K562 (cell line): Measurements from ENCODE around the gene CLASP1. TPM values are rescaled to one million over a fixed set of nuclear protein-coding genes. Genes with fewer than 3 reads are reported as not detected.

Source experiments
- ATAC-seq: fragments of 200-7000 bp; cut with Tn5 transposase; 3 replicates; pipeline ENCODE4 v1.9.1; 2020; ENCODE audit warnings: moderate library complexity
- BruUV-seq: library from RNA; stranded (reverse); fragments of 400-500 nt; replicated peaks from 2 replicates; lab custom pipeline; 2021; lab: Mats Ljungman, UMichigan
- CTCF ChIA-PET: fragments of 300-600 bp; formaldehyde crosslinking; extraction: SDS; loops from one replicate; lab custom pipeline; 2021; ENCODE audit warnings: low intra/inter-chr PET ratio; lab: Yijun Ruan, JAX
- POLR2A ChIA-PET: fragments of 300-600, 350-650 bp; sonication (Branson Sonifier 250); formaldehyde crosslinking; extraction: SDS; loops from one replicate; lab custom pipeline; 2021; ENCODE audit warnings: antibody characterized with exemption, inconsistent platforms; lab: Yijun Ruan, JAX
- DNase-seq, 4 experiments: peaks; one replicate each; pipeline versions ENCODE4 v3.0.0 to v3.0.0-alpha.2; 2011 to 2018; ENCODE audit warnings: low spot score in 3 of 4, mixed read lengths in 3 of 4; ENCODE audit errors: extremely low read depth in 1 of 4
- FAIRE-seq: peaks from 2 replicates; lab custom pipeline; 2011; peaks lifted over from hg19 to GRCh38; lab: Jason Lieb, UNC
- H2AFZ ChIP-seq: 2 replicates; pipeline ENCODE4 v1.6.0; 2011; ENCODE audit warnings: low read depth, low read length, control low read depth, inconsistent platforms
- H3K27ac ChIP-seq: fragments of 200-600 bp; 3 replicates; pipeline ENCODE4 v1.8.0; 2011; ENCODE audit warnings: low read depth, mild to moderate bottlenecking, control low read depth, inconsistent platforms, low read length, moderate library complexity, mixed read lengths; ENCODE audit errors: extremely low read depth
- H3K27me3 ChIP-seq, 2 experiments: fragments of 300-600 bp in 1 of 2; 2 replicates in 1 of 2; 3 replicates in 1 of 2; pipeline versions ENCODE4 v1.6.0 to v1.8.0; 2011; ENCODE audit warnings: inconsistent platforms in 2 of 2, low read length in 2 of 2, mild to moderate bottlenecking in 1 of 2, mixed read lengths in 1 of 2, moderate library complexity in 1 of 2; ENCODE audit not compliant: control insufficient read depth in 2 of 2, insufficient read depth in 2 of 2
- H3K36me3 ChIP-seq: fragments of 300-600 bp; 3 replicates; pipeline ENCODE4 v1.8.0; 2011; ENCODE audit warnings: mild to moderate bottlenecking, low read length, inconsistent platforms; ENCODE audit not compliant: control insufficient read depth, insufficient read depth
- H3K4me1 ChIP-seq, 2 experiments: fragments of 200-600 bp in 1 of 2; replicated peaks in 1 of 2; 2 replicates in 1 of 2; 3 replicates in 1 of 2; pipeline versions ENCODE4 v1.5.1 to v1.8.0; 2011; ENCODE audit warnings: inconsistent platforms in 2 of 2, low read length in 2 of 2, mild to moderate bottlenecking in 1 of 2, mixed read lengths in 1 of 2, moderate library complexity in 1 of 2; ENCODE audit not compliant: control insufficient read depth in 2 of 2, insufficient read depth in 2 of 2
- H3K4me2 ChIP-seq: 2 replicates; pipeline ENCODE4 v1.6.1; 2011; ENCODE audit warnings: low read length, control low read depth, inconsistent platforms, mixed read lengths; ENCODE audit not compliant: insufficient read depth
- H3K4me3 ChIP-seq: fragments of 200-600 bp; sonication (generic), shearing (Covaris generic); 2 replicates; pipeline ENCODE4 v1.5.1; 2016; ENCODE audit warnings: control low read depth, inconsistent platforms
- H3K79me2 ChIP-seq: fragments of 200-600 bp; 3 replicates; pipeline ENCODE4 v1.8.0; 2011; ENCODE audit warnings: low read length, inconsistent platforms; ENCODE audit not compliant: control insufficient read depth, insufficient read depth
- H3K9ac ChIP-seq, 2 experiments: 2 replicates each; pipeline versions ENCODE4 v1.6.0 to v1.6.1; 2011; ENCODE audit warnings: low read depth in 2 of 2, low read length in 2 of 2, control low read depth in 1 of 2, inconsistent platforms in 1 of 2, mild to moderate bottlenecking in 1 of 2, mixed read lengths in 1 of 2; ENCODE audit not compliant: insufficient read depth in 1 of 2
- H3K9me1 ChIP-seq: one replicate; pipeline ENCODE4 v1.6.0; 2011; ENCODE audit warnings: inconsistent platforms, mild to moderate bottlenecking, low read length, moderate library complexity; ENCODE audit not compliant: control insufficient read depth, insufficient read depth
- H3K9me3 ChIP-seq: replicated peaks from 2 replicates; pipeline ENCODE4 v1.5.1; 2011; ENCODE audit warnings: low read depth, low read length, inconsistent platforms; ENCODE audit not compliant: control insufficient read depth, insufficient read depth
- H4K20me1 ChIP-seq: replicated peaks from 2 replicates; pipeline ENCODE4 v1.6.1; 2011; ENCODE audit warnings: low read length, inconsistent platforms, mixed read lengths; ENCODE audit not compliant: control insufficient read depth, insufficient read depth
- ATF7 ChIP-seq: fragments of 450-650 bp; IDR thresholded peaks from 2 replicates; pipeline ENCODE4 v1.7.1; 2014; ENCODE audit warnings: mild to moderate bottlenecking, moderate library complexity
- BCL6 ChIP-seq: fragments of 250-450 bp; sonication (Bioruptor Pico); IDR thresholded peaks from 2 replicates; pipeline ENCODE4 v1.4.0; 2020
- CEBPB ChIP-seq: fragments of 450-650 bp; IDR thresholded peaks from 2 replicates; pipeline ENCODE4 v1.6.1; 2016; ENCODE audit warnings: missing genetic modification characterization, missing compliant biosample characterization
- EP400 ChIP-seq: fragments of 450-650 bp; IDR thresholded peaks from 2 replicates; pipeline ENCODE4 v1.6.1; 2017; ENCODE audit warnings: antibody characterized with exemption, mild to moderate bottlenecking, moderate library complexity
- FIP1L1 ChIP-seq: fragments of 200-400 bp; formaldehyde crosslinking; IDR thresholded peaks from 2 replicates; pipeline ENCODE4 v1.6.1; 2018; ENCODE audit warnings: mild to moderate bottlenecking, low read depth, low read length; ENCODE audit not compliant: poor library complexity, severe bottlenecking
- HDAC1 ChIP-seq, 2 experiments: fragments of 450-650 bp; IDR thresholded peaks; 2 replicates each; pipeline ENCODE4 v1.6.1; 2016 to 2017; ENCODE audit warnings: inconsistent platforms in 1 of 2, mild to moderate bottlenecking in 1 of 2, moderate library complexity in 1 of 2
- HIVEP1 ChIP-seq: fragments of 250-450 bp; sonication (Bioruptor Pico); IDR thresholded peaks from 2 replicates; pipeline ENCODE4 v1.4.0; 2020; ENCODE audit warnings: mild to moderate bottlenecking
- ILF3 ChIP-seq: fragments of 450-650 bp; IDR thresholded peaks from 2 replicates; pipeline ENCODE4 v1.6.1; 2018; ENCODE audit warnings: antibody characterized with exemption, mild to moderate bottlenecking, moderate library complexity, borderline replicate concordance
- MBD2 ChIP-seq: sonication (generic); IDR thresholded peaks from 2 replicates; pipeline ENCODE4 v1.6.1; 2016; ENCODE audit warnings: low read depth, borderline replicate concordance
- MCM5 ChIP-seq: fragments of 450-650 bp; IDR thresholded peaks from 2 replicates; pipeline ENCODE4 v1.6.1; 2016; ENCODE audit warnings: low read depth
- PCBP1 ChIP-seq: fragments of 200-400 bp; formaldehyde crosslinking; IDR thresholded peaks from 2 replicates; pipeline ENCODE4 v1.6.1; 2018; ENCODE audit warnings: mild to moderate bottlenecking, low read depth, low read length; ENCODE audit not compliant: poor library complexity, severe bottlenecking
- SMAD3 ChIP-seq: fragments of 450-650 bp; formaldehyde crosslinking; conservative IDR thresholded peaks from 2 replicates; pipeline ENCODE4 v1.4.0; 2020; ENCODE audit warnings: mild to moderate bottlenecking
- SMARCB1 ChIP-seq: IDR thresholded peaks from 2 replicates; pipeline ENCODE4 v1.6.1; 2011; ENCODE audit warnings: improper control_type of control experiment, low read depth; ENCODE audit not compliant: insufficient read length
- XRCC4 ChIP-seq: IDR thresholded peaks from one replicate; pipeline ENCODE4 v1.6.1; 2011; ENCODE audit not compliant: insufficient read depth, insufficient read length; ENCODE audit errors: extremely low read depth
- ZNF518B ChIP-seq: fragments of 250-450 bp; sonication (Bioruptor Pico); IDR thresholded peaks from 2 replicates; pipeline ENCODE4 v1.5.0; 2021; ENCODE audit warnings: mild to moderate bottlenecking, moderate library complexity
- WGBS: fragments of 100-300 bp; shearing (Covaris generic); methylation state at CpG from one replicate; pipeline ENCODE4 v1.1.6; 2016; ENCODE audit warnings: low coverage, mixed read lengths; ENCODE audit not compliant: insufficient coverage; ENCODE audit errors: missing lambda C conversion rate; 5-methylcytosine and 5-hydroxymethylcytosine counted together
- in situ Hi-C: fragments of 300-500 bp; cut with MboI; formaldehyde crosslinking; loops from 4 replicates; pipeline ENCODE4 v1.15.0; 2018; ENCODE audit warnings: inconsistent platforms, mixed read lengths
- intact Hi-C: fragments of 100-400 bp; cut with micrococcal nuclease; formaldehyde crosslinking; loops from 2 replicates; pipeline ENCODE4 v1.14.2; 2022
- polyA plus RNA-seq, 8 experiments: library from polyadenylated mRNA; depleted of rRNA in 4 of 8; stranded (reverse) in 5 of 8; unstranded in 3 of 8; fragments of >200 nt; fragmentation: Nextera tagmentation in 2 of 8; fragmentation: Illumina TruSeq in 1 of 8; extraction: Ambion mirVana in 2 of 8; extraction: Trizol in 1 of 8; gene quantifications; 2 replicates each; pipeline versions ENCODE4 v1.2.1 to v1.2.3, GENCODE V29; 2011 to 2014; ENCODE audit warnings: inconsistent platforms in 1 of 8, missing spikeins in 1 of 8
- total RNA-seq, 7 experiments: library from RNA; depleted of rRNA in 6 of 7; stranded (reverse); fragments of >200 nt in 6 of 7; fragmentation: Illumina TruSeq in 2 of 7; extraction: Trizol in 2 of 7; gene quantifications; 2 replicates each; pipeline versions ENCODE4 v1.2.1 to v1.2.3, GENCODE V29; 2011 to 2021; ENCODE audit warnings: low replicate concordance in 1 of 7

CLASP1 gene
- total and polyA plus RNA-seq, 9 of the 15 experiments (the other 6 are each of a cell fraction or from before 2014, with no cell fraction given): 1.7 to 40.3 (median 20.7) TPM

GRCh38 chr2:121502781-121503180 is 146.5 kb downstream of the CLASP1 start:
- no peak overlapping the region for H3K4me2 ChIP-seq
- ChIA-PET CTCF (no interaction called here), POLR2A (no interaction called here)
- BruUV-seq: no TSS peak
- TF ChIP-seq ATF7: no peak
- no peak for TF ChIP-seq ILF3
- H3K9me1 ChIP-seq: no peaks in the 10 kb centered on the region
- no peaks in the 10 kb centered on the region for H3K4me1 ChIP-seq
- H3K9me3 ChIP-seq: no peaks in the 10 kb centered on the region
- intact Hi-C loops: no loop called here
- H2AFZ ChIP-seq: no peak overlapping the region
- H3K27ac ChIP-seq: no peak overlapping the region
- no peak overlapping the region for H3K4me3 ChIP-seq
- H3K9ac ChIP-seq: no peak overlapping the region
- ATAC-seq: no peak
- in situ Hi-C loops: no loop called here
- WGBS: 96% methylated on average over 3 of the region's 3 CpGs
- no peak for DNase-seq
- H4K20me1 ChIP-seq: no peaks in the 10 kb centered on the region
- no peaks in the 10 kb centered on the region for H3K27me3 ChIP-seq
- H3K79me2 ChIP-seq: peaks cover 12% of the 10 kb centered on the region; the same call in 2 of the 3 replicates
- peaks cover 29% of the 10 kb centered on the region for H3K36me3 ChIP-seq
- FAIRE-seq: no peak

GRCh38 chr2:121502246-121502645 is 147.0 kb downstream of the CLASP1 start:
- H4K20me1 ChIP-seq: no peaks in the 10 kb centered on the region
- H3K79me2 ChIP-seq: peaks cover 10% of the 10 kb centered on the region; the same call in 2 of the 3 replicates
- ATAC-seq: no peak
- in situ Hi-C loops (no loop called here), intact Hi-C loops (no loop called here)
- DNase-seq: no peak
- no peak overlapping the region for H3K27ac ChIP-seq
- no peak overlapping the region for H2AFZ ChIP-seq
- WGBS: 73% methylated on average over 5 of the region's 5 CpGs
- no peak overlapping the region for H3K9ac ChIP-seq
- no peak for FAIRE-seq
- no peak overlapping the region for H3K4me3 ChIP-seq
- no peaks in the 10 kb centered on the region for H3K9me1 ChIP-seq
- H3K36me3 ChIP-seq: peaks cover 29% of the 10 kb centered on the region
- no peaks in the 10 kb centered on the region for H3K4me1 ChIP-seq
- no TSS peak for BruUV-seq
- POLR2A ChIA-PET: no interaction called here
- CTCF ChIA-PET: no interaction called here
- no peaks in the 10 kb centered on the region for H3K9me3 ChIP-seq
- H3K27me3 ChIP-seq: no peaks in the 10 kb centered on the region
- H3K4me2 ChIP-seq: no peak overlapping the region
- no peak for TF ChIP-seq SMARCB1
- no peak for TF ChIP-seq MCM5
- no peak for TF ChIP-seq CEBPB (tag)
- no peak for TF ChIP-seq EP400
- no peak for TF ChIP-seq FIP1L1
- no peak for TF ChIP-seq ZNF518B (CRISPR knock-in tag)
- TF ChIP-seq PCBP1: no peak
- TF ChIP-seq MBD2: no peak
- no peak for TF ChIP-seq HDAC1 (IDR thresholded peaks at IDR 0.05)
- TF ChIP-seq SMAD3 (CRISPR knock-in tag): no peak
- TF ChIP-seq HIVEP1 (CRISPR knock-in tag): no peak
- TF ChIP-seq BCL6: no peak
- TF ChIP-seq XRCC4: no peak
